HEK293 (cell line): ENCODE results near the gene CACNB2.

Source experiments
- CTCF ChIA-PET: fragments of 350-600 bp; formaldehyde crosslinking; extraction: SDS; loops from one replicate; lab custom pipeline; 2021; ENCODE audit warnings: antibody characterized with exemption; lab: Yijun Ruan, JAX
- POLR2A ChIA-PET: fragments of 300-600 bp; formaldehyde crosslinking; extraction: SDS; loops from one replicate; lab custom pipeline; 2020; ENCODE audit warnings: antibody characterized with exemption, inconsistent platforms; lab: Yijun Ruan, JAX
- H3K27ac ChIP-seq: fragments of 200-500 bp; sonication (Bioruptor generic); 2 replicates; pipeline ENCODE4 v1.5.1; 2014; ENCODE audit warnings: low read depth, low read length, control low read depth, inconsistent platforms; ENCODE audit errors: extremely low read depth
- H3K36me3 ChIP-seq, 2 experiments: fragments of 200-500 bp in 1 of 2; sonication (Bioruptor generic) in 1 of 2; 1 replicate in 1 of 2; 2 replicates in 1 of 2; pipeline ENCODE4 v1.5.1; 2014 to 2017; ENCODE audit warnings: inconsistent platforms in 2 of 2, low read length in 2 of 2; ENCODE audit not compliant: control insufficient read depth in 2 of 2, insufficient read depth in 1 of 2
- H3K4me1 ChIP-seq: fragments of 200-500 bp; sonication (Bioruptor generic); 2 replicates; pipeline ENCODE4 v1.5.1; 2014; ENCODE audit warnings: mild to moderate bottlenecking, low read length, inconsistent platforms; ENCODE audit not compliant: control insufficient read depth, insufficient read depth
- H3K4me3 ChIP-seq: 2 replicates; pipeline ENCODE4 v1.5.1; 2011; ENCODE audit warnings: low read depth, mild to moderate bottlenecking, control low read depth, low read length, moderate library complexity
- H3K9me3 ChIP-seq: fragments of 200-500 bp; sonication (Bioruptor generic); 2 replicates; pipeline ENCODE4 v1.5.1; 2014; ENCODE audit warnings: low read depth, low read length, inconsistent platforms; ENCODE audit not compliant: control insufficient read depth, insufficient read depth
- BCL11B ChIP-seq: fragments of 450-650 bp; formaldehyde crosslinking; IDR thresholded peaks from 2 replicates; pipeline ENCODE4 v1.5.1; 2016; ENCODE audit warnings: low read depth, missing biosample characterization, missing genetic modification characterization
- GFI1B ChIP-seq: fragments of 450-650 bp; formaldehyde crosslinking; IDR thresholded peaks from 2 replicates; pipeline ENCODE4 v1.5.1; 2016; ENCODE audit warnings: missing biosample characterization, missing genetic modification characterization
- HOXD13 ChIP-seq: sonication (generic); formaldehyde crosslinking; IDR thresholded peaks from 2 replicates; pipeline ENCODE4 v1.8.0; 2022; ENCODE audit warnings: missing genetic modification reagents, borderline replicate concordance
- MEIS1 ChIP-seq: sonication (generic); formaldehyde crosslinking; IDR thresholded peaks from 2 replicates; pipeline ENCODE4 v1.8.1; 2022; ENCODE audit warnings: missing genetic modification reagents, mild to moderate bottlenecking, borderline replicate concordance
- TRIM28 ChIP-seq: IDR thresholded peaks from 2 replicates; pipeline ENCODE4 v1.6.1; 2011; ENCODE audit warnings: low read length, control low read depth, borderline replicate concordance
- ZBTB17 ChIP-seq: fragments of 450-650 bp; formaldehyde crosslinking; IDR thresholded peaks from 2 replicates; pipeline ENCODE4 v1.5.1; 2016; ENCODE audit warnings: missing biosample characterization, missing genetic modification characterization
- ZIC2 ChIP-seq: fragments of 450-650 bp; formaldehyde crosslinking; IDR thresholded peaks from 2 replicates; pipeline ENCODE4 v1.5.1; 2016; ENCODE audit warnings: missing biosample characterization, missing genetic modification characterization
- ZNF155 ChIP-seq: fragments of 450-650 bp; formaldehyde crosslinking; IDR thresholded peaks from 2 replicates; pipeline ENCODE4 v1.5.1; 2016; ENCODE audit warnings: missing biosample characterization, missing genetic modification characterization
- ZNF19 ChIP-seq: fragments of 450-650 bp; formaldehyde crosslinking; IDR thresholded peaks from 2 replicates; pipeline ENCODE4; 2016; ENCODE audit warnings: missing biosample characterization, missing genetic modification characterization, low read depth
- ZNF23 ChIP-seq: fragments of 450-650 bp; formaldehyde crosslinking; IDR thresholded peaks from 2 replicates; pipeline ENCODE4 v1.5.1; 2016; ENCODE audit warnings: missing biosample characterization, missing genetic modification characterization, borderline replicate concordance
- ZNF24 ChIP-seq: fragments of 450-650 bp; formaldehyde crosslinking; IDR thresholded peaks from 2 replicates; pipeline ENCODE4 v1.5.1; 2016; ENCODE audit warnings: missing biosample characterization, missing genetic modification characterization
- ZNF266 ChIP-seq: fragments of 450-650 bp; formaldehyde crosslinking; IDR thresholded peaks from 2 replicates; pipeline ENCODE4 v1.5.1; 2016; ENCODE audit warnings: missing biosample characterization, missing genetic modification characterization, low read depth
- ZNF302 ChIP-seq: fragments of 450-650 bp; formaldehyde crosslinking; IDR thresholded peaks from 2 replicates; pipeline ENCODE4 v1.5.1; 2016; ENCODE audit warnings: missing biosample characterization, missing genetic modification characterization, low read depth
- ZNF423 ChIP-seq: fragments of 450-650 bp; formaldehyde crosslinking; IDR thresholded peaks from 2 replicates; pipeline ENCODE4 v1.5.1; 2016; ENCODE audit warnings: missing biosample characterization, missing genetic modification characterization
- ZNF48 ChIP-seq: fragments of 450-650 bp; formaldehyde crosslinking; IDR thresholded peaks from 2 replicates; pipeline ENCODE4 v1.5.1; 2016; ENCODE audit warnings: missing biosample characterization, missing genetic modification characterization
- ZNF501 ChIP-seq: fragments of 450-650 bp; formaldehyde crosslinking; IDR thresholded peaks from 2 replicates; pipeline ENCODE4 v1.5.1; 2016; ENCODE audit warnings: missing biosample characterization, missing genetic modification characterization
- ZNF544 ChIP-seq: fragments of 450-650 bp; formaldehyde crosslinking; IDR thresholded peaks from 2 replicates; pipeline ENCODE4 v1.5.0; 2017; ENCODE audit warnings: missing biosample characterization, missing genetic modification characterization
- ZNF561 ChIP-seq: fragments of 450-650 bp; IDR thresholded peaks from 2 replicates; pipeline ENCODE4 v1.5.1; 2018; ENCODE audit warnings: missing biosample characterization, missing genetic modification characterization, borderline replicate concordance
- ZNF624 ChIP-seq: fragments of 450-650 bp; formaldehyde crosslinking; IDR thresholded peaks from 2 replicates; pipeline ENCODE4 v1.5.1; 2017; ENCODE audit warnings: missing biosample characterization, missing genetic modification characterization
- ZNF645 ChIP-seq: fragments of 450-650 bp; formaldehyde crosslinking; IDR thresholded peaks from 2 replicates; pipeline ENCODE4; 2016; ENCODE audit warnings: missing biosample characterization, missing genetic modification characterization
- ZNF707 ChIP-seq: fragments of 450-650 bp; formaldehyde crosslinking; IDR thresholded peaks from 2 replicates; pipeline ENCODE4 v1.5.1; 2016; ENCODE audit warnings: missing biosample characterization, missing genetic modification characterization
- ZNF785 ChIP-seq: fragments of 450-650 bp; formaldehyde crosslinking; IDR thresholded peaks from 2 replicates; pipeline ENCODE4 v1.5.1; 2016; ENCODE audit warnings: missing biosample characterization, missing genetic modification characterization
- ZSCAN30 ChIP-seq: fragments of 450-650 bp; IDR thresholded peaks from 2 replicates; pipeline ENCODE4 v1.5.1; 2018; ENCODE audit warnings: missing biosample characterization, mild to moderate bottlenecking, missing genetic modification characterization, moderate library complexity

Gene CACNB2

DNA sequence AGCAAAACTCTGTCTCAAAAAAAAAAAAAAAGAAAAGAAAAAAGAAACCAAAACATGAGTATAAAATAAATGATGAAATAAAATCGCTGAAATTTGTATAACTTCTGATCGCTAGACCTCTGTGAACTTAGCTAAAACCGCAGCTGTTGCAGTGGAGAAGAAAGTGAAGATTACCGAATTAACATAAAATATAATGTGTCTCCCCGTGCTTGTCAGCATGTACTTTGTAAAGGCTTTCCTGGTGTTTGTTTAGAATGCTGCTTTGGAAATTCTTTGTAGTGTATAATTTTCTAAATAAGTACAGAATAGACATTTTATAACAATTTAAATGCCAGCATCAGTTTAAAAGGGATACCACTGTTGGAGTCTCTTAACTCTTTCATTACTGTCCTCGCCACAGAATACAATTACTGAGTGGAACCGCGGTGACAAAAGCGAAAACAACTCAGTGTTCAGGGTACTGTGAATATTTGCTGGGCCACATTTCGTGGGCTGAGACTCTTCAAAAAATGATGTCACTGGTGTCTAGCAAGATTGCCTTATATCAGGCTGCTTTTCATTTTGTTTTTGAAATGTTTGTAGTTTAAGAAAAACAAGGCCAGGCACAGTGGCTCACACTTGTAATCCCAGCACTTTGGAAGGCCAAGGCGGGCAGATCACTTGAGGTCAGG is 343.4 kb downstream of the CACNB2 start (continued):
- TF ChIP-seq BCL11B (tag by site-specific recombination) (no peak), ZNF544 (no peak), ZNF707 (no peak), ZNF645 (tag by site-specific recombination) (no peak)

DNA sequence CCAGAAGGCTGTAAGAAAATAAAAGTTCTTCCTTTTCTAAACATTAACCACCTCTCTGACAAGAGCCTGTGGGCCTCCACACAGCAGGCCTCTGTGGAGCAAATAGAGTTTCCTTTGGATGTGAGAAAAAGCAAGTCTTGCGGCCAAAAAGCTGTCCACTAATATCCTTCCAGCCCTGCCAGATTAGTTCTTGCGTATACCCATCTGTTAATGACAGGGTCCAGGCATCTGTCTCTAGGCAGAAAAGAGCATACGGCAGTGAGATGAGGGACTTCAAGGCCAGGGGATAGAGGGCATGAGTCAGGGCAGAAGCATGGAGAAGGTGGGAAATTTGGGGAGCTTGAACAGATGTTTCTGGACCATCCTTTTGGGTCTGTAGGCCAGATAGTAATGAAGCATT is 346.2 kb downstream of the CACNB2 start:
- CTCF ChIA-PET = interaction anchor here (0.7 kb wide), 1 partner anchor 251 kb away, joined by 3 read pairs; no protein-coding TSS in a partner anchor
- no peaks in the 10 kb centered on the region for H3K9me3 ChIP-seq
- H3K27ac ChIP-seq = no peak overlapping the region
- POLR2A ChIA-PET = no interaction called here
- no peaks in the 10 kb centered on the region for H3K4me1 ChIP-seq
- H3K4me3 ChIP-seq = no peak overlapping the region
- TF ChIP-seq ZNF423 (tag by site-specific recombination) (no peak), ZBTB17 (tag by site-specific recombination) (no peak), GFI1B (tag by site-specific recombination) (no peak), ZNF24 (tag by site-specific recombination) (no peak), MEIS1 (no peak), ZNF302 (tag by site-specific recombination) (no peak), ZNF23 (tag by site-specific recombination) (no peak), ZNF155 (tag by site-specific recombination) (no peak), ZIC2 (tag by site-specific recombination) (no peak), ZNF48 (no peak), ZNF501 (tag by site-specific recombination) (no peak), ZNF624 (tag by site-specific recombination) (no peak), ZNF785 (no peak), ZNF266 (tag by site-specific recombination) (no peak), ZNF561 (tag by site-specific recombination) (no peak)
- no peaks in the 10 kb centered on the region for H3K36me3 ChIP-seq

DNA sequence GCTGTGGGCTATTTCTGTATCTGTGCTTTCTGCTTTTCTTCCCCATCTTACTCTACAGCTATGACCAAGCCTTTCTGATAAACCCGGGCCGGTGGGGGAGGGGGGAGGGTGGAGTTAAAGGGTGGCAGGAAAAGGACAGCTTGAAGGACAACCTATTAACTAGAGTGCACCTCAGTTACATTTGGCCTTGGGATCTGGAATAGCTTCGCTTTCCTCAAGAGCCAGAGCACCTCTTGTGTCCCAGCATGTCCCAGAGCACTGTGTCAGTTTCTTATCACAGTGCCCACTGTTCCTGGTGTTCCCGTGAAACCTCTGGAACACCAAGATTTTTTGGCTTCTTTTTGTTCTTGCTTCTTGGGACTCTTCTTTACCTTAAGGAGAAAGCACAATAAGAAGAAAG is 350.5 kb downstream of the CACNB2 start:
- no peaks in the 10 kb centered on the region for H3K36me3 ChIP-seq
- ChIA-PET POLR2A (no interaction called here), CTCF (no interaction called here)
- H3K4me1 ChIP-seq = no peaks in the 10 kb centered on the region
- no peak for TF ChIP-seq ZSCAN30 (tag by site-specific recombination)
- no peaks in the 10 kb centered on the region for H3K9me3 ChIP-seq
- no peak overlapping the region for H3K27ac ChIP-seq
- H3K4me3 ChIP-seq = no peak overlapping the region

DNA sequence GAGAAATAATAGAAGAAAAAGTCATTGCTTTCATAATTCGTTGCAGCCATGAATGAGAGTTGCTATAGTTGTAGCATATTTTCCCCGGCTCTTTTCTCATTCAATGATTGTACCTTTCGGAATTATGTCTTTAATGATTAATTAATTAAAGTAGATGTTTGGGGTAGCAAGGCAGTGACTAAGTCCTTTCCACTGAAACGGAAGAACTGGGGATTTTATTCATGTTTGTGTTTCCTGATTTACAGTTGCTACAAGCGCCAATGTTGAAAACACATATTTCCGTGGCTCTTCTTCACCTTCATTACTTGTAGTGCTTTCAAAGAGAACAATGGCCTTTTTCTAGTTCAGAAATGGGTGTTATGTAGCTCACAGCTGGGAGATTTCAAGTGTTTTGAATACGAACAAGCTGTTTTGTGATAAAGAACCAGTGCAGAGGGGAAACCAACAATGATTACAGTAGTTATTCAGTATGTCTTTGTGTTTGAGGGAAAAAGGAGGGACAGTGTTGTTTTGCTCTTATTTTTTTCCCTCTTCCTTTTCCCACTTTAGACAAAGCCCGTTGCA is 357.7 kb downstream of the CACNB2 start:
- Histone ChIP-seq H3K4me3 (no peak overlapping the region), H3K9me3 (no peaks in the 10 kb centered on the region), H3K4me1 (no peaks in the 10 kb centered on the region), H3K36me3 (no peaks in the 10 kb centered on the region), H3K27ac (no peak overlapping the region)
- ChIA-PET POLR2A (no interaction called here), CTCF (no interaction called here)
- TF ChIP-seq HOXD13 (no peak), ZNF19 (no peak), TRIM28 (no peak)
